Stimulated activated CD4-positive, alpha-beta T cell treated with anti-CD3 and anti-CD28 coated beads, Interleukin-1b, Interleukin-23, amount 100 ng/mL, for 4 hours (primary cell): Measurements from ENCODE around the gene OR10H5.
"Not testable (repeated sequence)": the region's sequence is repeated elsewhere in the genome, so short reads cannot be mapped to it uniquely, and the experiment has no call there.

Experiments used
- DNase-seq, 2 donors: peaks; one replicate each; pipeline ENCODE4 v3.0.0-alpha.2; 2020; ENCODE audit warnings: low read depth in 2 of 2

The OR10H5 gene

DNA sequence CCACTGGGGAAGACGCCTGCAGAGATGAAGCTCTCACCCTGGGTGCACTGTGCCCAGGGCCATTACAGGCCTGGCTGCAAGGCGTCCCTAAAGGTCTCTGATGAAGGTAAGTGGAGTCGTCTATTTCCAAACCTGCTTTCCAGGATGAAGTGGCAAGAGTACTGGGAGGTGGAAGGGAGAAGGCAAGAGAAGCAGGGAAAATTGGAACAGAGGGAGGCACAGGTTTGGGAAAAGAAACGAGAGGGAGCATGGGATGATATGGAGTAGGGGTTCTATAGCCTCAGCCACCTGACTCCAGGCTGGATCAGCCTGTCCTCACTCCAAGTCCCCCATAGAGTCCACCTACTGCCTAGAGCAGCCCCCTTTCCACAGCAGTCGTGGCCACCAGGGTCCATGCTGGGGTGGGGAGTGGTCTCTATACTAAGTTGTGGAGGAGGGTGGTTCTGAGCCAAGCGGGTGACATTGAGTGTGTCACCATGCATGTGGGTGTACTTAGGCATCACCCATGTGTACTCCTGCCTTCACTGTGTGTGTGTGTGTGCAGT, at the start of gene OR10H5:
OR10H5 (plus strand) TSS at position 51 of the 545 bp plus-strand sequence. CDS start 6,388 bp downstream, outside the sequence.
- no peak for DNase-seq

GRCh38 chr19:15737722-15738121, 49.7 kb upstream of the OR10H5 start, which contains the start of gene OR10H3:
TSS of gene OR10H3 (plus strand) at chr19:15737985. CDS start at chr19:15741393, 3,408 bp downstream.
- DNase-seq = no peak

DNA sequence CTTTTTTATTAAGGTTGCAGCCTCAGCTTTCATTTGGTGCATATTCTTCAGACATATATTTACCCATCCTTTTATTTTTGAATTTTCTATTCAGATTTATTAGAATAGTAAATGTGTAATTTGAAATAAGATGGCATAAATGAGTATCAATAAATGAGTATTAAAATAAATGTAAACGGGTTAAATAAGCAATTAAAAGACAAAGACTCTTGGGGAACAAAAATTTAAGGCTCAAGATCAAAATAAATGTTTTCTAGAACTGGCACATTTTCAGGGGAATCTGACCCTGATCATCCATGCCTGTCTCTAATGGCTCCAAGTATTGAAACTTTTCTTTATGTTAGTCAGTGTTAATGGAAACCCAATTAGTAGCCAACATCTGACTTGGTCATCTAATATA, 46.7 kb upstream of the OR10H5 start:
- DNase-seq = no peak

- no peak for DNase-seq
Observed at GRCh38 chr19:15748239-15748638, 39.2 kb upstream of the OR10H5 start.

DNA sequence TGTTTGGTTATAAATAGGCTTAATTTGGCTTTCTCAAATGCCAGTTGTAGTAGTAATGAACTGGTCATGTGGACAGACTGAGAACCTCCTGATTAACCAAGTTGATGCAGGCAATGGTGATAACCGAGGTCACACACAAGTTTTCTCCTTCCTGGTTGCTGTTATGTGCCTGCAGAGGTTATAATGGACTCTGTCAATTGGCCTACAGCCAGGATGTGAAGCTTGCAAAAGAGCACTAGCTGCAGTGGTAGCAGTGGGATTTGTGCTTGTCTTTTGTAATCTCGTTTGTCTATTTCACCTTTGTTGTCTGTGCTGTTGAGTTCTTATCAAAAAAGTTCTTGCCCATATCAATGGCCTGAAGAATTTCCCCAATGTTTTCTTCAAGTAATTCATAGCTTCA, 29.1 kb upstream of the OR10H5 start:
- DNase-seq = no peak

- no peak for DNase-seq
Observed at GRCh38 chr19:15759962-15760565, 27.4 kb upstream of the OR10H5 start.

DNA sequence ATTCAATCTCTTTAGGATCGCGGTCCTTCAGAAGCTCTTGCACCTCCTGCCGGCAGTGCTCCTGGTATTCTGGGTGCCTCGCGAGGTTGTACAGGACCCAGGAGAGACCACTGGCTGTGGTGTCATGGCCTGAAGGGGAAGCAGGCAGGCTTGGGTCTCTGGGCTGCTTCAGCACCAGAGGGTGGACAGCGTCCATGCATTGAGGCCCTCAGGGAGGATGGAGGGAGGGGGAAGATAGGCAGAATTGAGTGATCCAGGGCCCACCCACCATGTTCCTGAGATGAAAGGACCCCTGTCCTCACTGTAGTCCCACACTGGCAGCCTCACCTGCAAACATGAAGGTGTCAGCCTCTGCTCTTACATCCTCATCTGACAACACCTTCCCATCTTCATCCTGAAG, 17.9 kb upstream of the OR10H5 start:
- DNase-seq = no peak

GRCh38 chr19:15774159-15774558, 13.3 kb upstream of the OR10H5 start:
- not testable (repeated sequence) for DNase-seq

DNA sequence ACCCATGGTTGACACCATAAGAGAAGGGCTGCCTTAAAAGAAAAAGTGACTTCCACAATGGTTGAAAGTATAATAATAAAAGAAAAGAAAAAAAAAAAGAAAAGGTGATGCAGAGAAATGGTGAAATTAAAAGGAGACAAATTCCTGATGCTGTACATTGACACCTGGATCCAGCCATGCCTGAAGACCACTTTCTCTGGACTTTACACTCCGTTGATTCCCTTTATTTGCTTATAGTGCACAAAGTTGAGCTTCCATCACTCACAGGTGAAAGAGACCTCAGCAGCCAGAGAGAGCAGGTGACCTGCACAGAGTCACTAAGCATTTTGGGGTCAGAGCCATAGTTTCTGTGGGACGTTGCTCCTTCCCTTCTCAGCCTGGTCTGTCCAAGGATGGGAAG, 12.2 kb upstream of the OR10H5 start:
- DNase-seq = no peak

DNA sequence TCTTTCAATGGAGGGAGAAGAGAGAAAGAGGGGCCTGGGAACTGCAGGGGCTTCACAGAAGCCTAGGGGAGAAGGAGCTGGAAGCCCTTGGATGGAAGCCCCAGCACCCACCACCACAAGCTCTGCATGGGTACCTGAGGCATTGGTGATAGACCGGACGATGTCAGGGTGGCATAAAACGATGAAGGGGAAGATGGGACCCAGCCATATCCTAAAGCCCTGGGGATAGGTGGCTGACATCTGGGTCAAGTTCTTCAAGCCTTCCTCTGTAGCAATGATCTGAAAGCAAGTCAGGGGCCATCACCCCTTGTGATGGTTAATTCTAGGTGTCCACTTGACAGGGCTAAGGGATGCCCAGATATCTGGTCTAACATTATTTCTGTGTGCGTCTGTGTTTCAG, 11.2 kb upstream of the OR10H5 start:
- no peak for DNase-seq

- DNase-seq = no peak
Observed at GRCh38 chr19:15776991-15777970, 10.2 kb upstream of the OR10H5 start.

DNA sequence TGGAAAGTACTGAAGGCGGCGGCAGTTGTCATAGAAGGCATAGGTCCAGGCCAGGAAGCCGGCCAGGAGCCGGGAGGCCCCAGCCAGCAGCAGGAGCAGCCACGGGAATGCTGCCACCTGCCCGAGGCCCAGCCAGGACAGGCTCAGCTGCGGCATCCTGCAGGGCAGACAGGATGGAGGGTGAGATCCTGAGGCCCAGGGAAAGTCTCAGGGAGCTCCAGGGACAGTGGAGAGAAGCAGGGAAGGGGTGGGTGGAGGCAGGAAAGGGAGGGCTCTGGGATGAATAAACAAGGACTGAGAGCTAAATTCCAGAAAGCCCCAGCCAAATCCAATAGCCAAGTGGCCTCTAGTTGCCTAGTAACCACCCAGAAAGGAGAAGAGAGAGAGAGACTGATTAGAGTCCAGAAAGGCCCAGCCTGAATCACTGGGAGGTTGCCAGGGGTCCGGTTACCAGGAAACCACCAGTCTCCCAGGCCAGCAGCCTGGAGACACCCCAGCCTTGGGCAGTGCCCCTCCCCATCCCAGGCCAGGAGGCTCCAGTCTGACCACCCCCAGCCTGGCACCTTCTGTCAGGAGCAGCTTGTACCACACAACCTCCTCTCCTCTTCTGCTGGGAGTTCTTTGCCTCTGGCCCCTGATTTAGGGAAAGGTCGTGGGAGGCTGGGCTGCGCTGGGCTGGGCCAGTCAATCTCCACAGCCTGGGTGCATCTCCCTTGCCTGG, 7.5 kb upstream of the OR10H5 start:
- DNase-seq = no peak

GRCh38 chr19:15780610-15781418, 6.6 kb upstream of the OR10H5 start:
- DNase-seq = no peak

DNA sequence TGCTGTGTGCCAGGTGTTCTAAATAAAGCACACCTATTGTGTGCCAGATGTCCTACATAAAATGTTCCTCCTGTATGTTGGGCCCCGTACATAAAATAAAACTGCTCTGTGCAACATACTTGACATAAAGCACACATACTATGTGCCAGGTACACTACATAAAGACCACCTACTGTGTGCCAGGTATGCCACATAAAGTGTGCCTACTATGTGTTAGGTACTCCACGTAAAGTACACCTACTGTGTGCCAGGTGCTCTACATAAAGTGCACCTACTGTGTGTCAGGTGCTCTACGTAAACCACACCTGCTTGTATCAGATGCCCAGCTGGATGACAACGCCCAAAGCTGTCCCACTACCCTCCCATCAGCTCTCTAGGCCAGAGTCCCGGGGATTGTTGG, 5.8 kb upstream of the OR10H5 start:
- DNase-seq = no peak

GRCh38 chr19:15782211-15782610, 5.2 kb upstream of the OR10H5 start:
- DNase-seq = no peak

DNA sequence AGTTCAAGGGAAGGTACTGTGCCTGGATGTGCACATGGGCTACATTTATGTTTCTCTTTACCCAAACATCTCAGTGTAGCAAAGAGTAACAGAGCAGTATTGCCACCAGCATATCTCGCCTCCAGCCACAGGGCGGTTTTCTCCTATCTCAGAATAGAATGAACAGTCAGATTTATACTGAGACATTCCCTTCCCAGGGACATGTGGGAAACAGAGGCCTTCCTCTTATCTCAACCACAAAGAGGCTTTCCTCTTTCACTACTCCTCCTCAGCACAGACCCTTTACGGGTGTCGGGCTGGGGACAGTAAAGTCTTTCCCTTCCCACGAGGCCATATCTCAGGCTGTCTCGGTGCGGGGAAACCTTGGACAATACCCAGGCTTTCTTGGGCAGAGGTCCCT, 4.6 kb upstream of the OR10H5 start:
- not testable (repeated sequence) for DNase-seq

DNA sequence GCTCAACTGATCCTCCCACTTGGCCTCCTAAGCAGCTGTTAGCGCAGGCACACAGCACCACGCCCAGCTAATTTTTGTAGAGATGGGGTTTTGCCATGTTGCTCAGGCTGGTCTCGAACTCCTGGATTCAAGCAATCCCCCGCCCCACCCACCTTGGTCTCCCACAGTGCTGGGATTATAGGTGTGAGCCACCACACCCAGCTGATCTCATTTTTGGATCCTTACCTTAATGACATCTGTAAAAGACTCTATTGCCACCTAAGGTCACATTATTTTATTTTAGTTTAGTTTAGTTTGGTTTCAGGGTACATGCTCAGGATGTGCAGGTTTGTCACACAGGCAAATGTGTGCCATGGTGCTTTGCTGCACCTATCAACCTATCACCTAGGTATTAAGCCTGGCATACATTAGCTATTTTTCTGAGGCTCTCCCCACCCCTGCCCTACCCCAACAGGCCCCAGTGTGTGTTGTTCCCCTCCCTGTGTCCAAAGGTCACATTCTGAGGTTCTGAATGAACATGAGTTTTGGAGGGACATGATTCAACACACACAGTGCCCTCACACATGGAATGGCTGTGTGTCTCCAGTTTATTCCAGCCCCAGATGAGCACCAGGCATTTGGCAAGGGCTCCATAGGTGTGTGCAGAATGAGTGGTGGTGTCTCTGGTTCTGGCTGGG, 1.3 kb downstream of the OR10H5 start:
- DNase-seq = no peak

- no peak for DNase-seq
Observed at GRCh38 chr19:15790096-15790495, 2.6 kb downstream of the OR10H5 start.

DNA sequence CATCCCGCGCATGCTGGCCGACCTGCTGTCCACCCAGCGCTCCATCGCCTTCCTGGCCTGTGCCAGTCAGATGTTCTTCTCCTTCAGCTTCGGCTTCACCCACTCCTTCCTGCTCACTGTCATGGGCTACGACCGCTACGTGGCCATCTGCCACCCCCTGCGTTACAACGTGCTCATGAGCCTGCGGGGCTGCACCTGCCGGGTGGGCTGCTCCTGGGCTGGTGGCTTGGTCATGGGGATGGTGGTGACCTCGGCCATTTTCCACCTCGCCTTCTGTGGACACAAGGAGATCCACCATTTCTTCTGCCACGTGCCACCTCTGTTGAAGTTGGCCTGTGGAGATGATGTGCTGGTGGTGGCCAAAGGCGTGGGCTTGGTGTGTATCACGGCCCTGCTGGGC, 6.8 kb downstream of the OR10H5 start:
- DNase-seq = not testable (repeated sequence)

DNA sequence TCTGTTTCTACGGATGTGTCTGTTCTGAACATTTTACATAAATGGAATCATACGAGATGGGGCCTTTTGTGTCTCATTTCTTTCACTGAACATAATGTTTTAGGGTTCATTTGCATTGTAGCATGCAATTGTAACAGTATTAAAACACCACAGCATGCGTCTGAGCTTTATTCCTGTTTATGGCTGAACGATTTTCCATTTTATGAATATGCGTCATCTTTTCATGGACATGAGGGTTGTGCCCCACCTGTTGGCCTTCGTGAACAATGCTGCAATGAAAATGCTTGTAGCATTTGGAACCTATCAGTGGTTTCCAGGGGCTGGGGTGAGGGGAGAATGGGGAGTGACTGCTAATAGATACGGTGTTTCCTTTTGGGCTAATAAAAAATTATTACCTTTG, 22.9 kb downstream of the OR10H5 start:
- no peak for DNase-seq

DNA sequence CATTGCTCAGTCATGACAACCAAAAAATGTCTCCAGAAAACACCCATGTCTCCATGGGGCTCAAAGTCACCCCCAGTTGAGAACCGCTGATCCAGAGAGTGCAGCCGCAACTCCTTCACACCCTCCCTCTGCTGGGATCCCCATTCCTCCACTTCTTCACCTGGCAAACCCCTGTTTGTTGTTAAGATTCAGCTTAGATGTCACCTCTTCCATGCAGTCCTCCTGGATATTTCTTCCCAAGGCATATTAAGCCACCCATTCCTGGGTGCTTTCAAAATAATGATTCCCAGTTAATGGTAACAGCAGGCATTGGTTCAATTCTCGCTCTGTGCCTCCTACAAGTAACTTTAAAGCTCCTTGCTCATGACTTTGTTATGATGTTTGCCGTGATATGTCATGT, 24.0 kb downstream of the OR10H5 start:
- DNase-seq = no peak
